B cell (primary cell): ENCODE measurements around the gene GMEB2. TPM values are rescaled to one million over a fixed set of nuclear protein-coding genes. Genes with fewer than 3 reads are reported as not detected.

Experiments used
- ATAC-seq: fragments of 200-7000 bp; cut with Tn5 transposase; one replicate; pipeline ENCODE4 v1.10.0; 2021; ENCODE audit warnings: low read depth, mild to moderate bottlenecking, moderate number of reproducible peaks, moderate library complexity
- CTCF ChIA-PET: fragments of 350-600 bp; sonication (Branson Sonifier 250); formaldehyde crosslinking; loops from one replicate; lab custom pipeline; 2021; ENCODE audit warnings: antibody characterized with exemption, inconsistent platforms; lab: Charles Lee
- POLR2A ChIA-PET: fragments of 350-600 bp; sonication (Branson Sonifier 250); formaldehyde crosslinking; loops from one replicate; lab custom pipeline; 2021; ENCODE audit warnings: antibody characterized with exemption; lab: Charles Lee
- DNase-seq: peaks from one replicate; pipeline ENCODE4 v3.0.0; 2013
- H2AFZ ChIP-seq: 2 replicates; pipeline ENCODE4 v1.6.1; 2012; ENCODE audit warnings: mild to moderate bottlenecking, low read depth, low read length; ENCODE audit not compliant: insufficient read depth, poor library complexity, severe bottlenecking
- H3K27ac ChIP-seq, 2 donors: 1 replicate in 1 of 2; 2 replicates in 1 of 2; pipeline ENCODE4 v1.5.1; 2012 to 2013; ENCODE audit warnings: low read length in 2 of 2, mild to moderate bottlenecking in 2 of 2, moderate library complexity in 1 of 2
- H3K27me3 ChIP-seq, 4 experiments: fragments of 200-600 bp in 1 of 4; sonication (generic) in 1 of 4; replicated peaks in 1 of 4; 1 replicate in 2 of 4; 2 replicates in 2 of 4; pipeline versions ENCODE4 v1.6.1 to v1.7.0; 2013 to 2016; ENCODE audit warnings: low read length in 3 of 4, mild to moderate bottlenecking in 2 of 4, mixed read lengths in 1 of 4, moderate library complexity in 1 of 4; ENCODE audit not compliant: insufficient read depth in 4 of 4, control insufficient read depth in 3 of 4; ENCODE audit errors: control extremely low read depth in 1 of 4
- H3K36me3 ChIP-seq, 2 experiments: replicated peaks in 1 of 2; 1 replicate in 1 of 2; 2 replicates in 1 of 2; pipeline versions ENCODE4 v1.6.1 to v1.7.1; 2013; ENCODE audit warnings: low read length in 1 of 2; ENCODE audit not compliant: insufficient read depth in 2 of 2, control insufficient read depth in 1 of 2; ENCODE audit errors: control extremely low read depth in 1 of 2, extremely low read depth in 1 of 2
- H3K4me1 ChIP-seq, 2 donors: fragments of 200-600 bp in 1 of 2; sonication (generic) in 1 of 2; 1 replicate in 1 of 2; 2 replicates in 1 of 2; pipeline versions ENCODE4 v1.5.1 to v1.6.1; 2013 to 2017; ENCODE audit warnings: low read length in 2 of 2; ENCODE audit not compliant: control insufficient read depth in 2 of 2, insufficient read depth in 2 of 2
- H3K4me2 ChIP-seq: replicated peaks from 2 replicates; pipeline ENCODE3; 2012; ENCODE audit warnings: mild to moderate bottlenecking, low read depth, low read length; ENCODE audit not compliant: poor library complexity, severe bottlenecking
- H3K4me3 ChIP-seq, 5 experiments: fragments of 200-600 bp in 1 of 5; sonication (generic) in 1 of 5; 1 replicate in 3 of 5; 2 replicates in 2 of 5; pipeline versions ENCODE4 v1.5.1 to v1.7.0; 2011 to 2016; ENCODE audit warnings: low read length in 4 of 5, mild to moderate bottlenecking in 4 of 5, low read depth in 2 of 5, control low read depth in 1 of 5, moderate library complexity in 1 of 5; ENCODE audit not compliant: insufficient read depth in 1 of 5; ENCODE audit errors: control extremely low read depth in 1 of 5, extremely low read depth in 1 of 5
- H3K79me2 ChIP-seq: fragments of 200-600 bp; sonication (generic); one replicate; pipeline ENCODE4 v1.6.0; 2016; ENCODE audit warnings: low read length; ENCODE audit not compliant: control insufficient read depth, insufficient read depth
- H3K9ac ChIP-seq: fragments of 200-600 bp; sonication (generic); 2 replicates; pipeline ENCODE4 v1.6.1; 2017; ENCODE audit warnings: mild to moderate bottlenecking, low read length, moderate library complexity
- H3K9me3 ChIP-seq, 3 donors: one replicate each; pipeline versions ENCODE4 v1.6.1 to v1.7.1; 2013; ENCODE audit warnings: low read length in 2 of 3; ENCODE audit not compliant: control insufficient read depth in 2 of 3, insufficient read depth in 1 of 3; ENCODE audit errors: control extremely low read depth in 1 of 3
- H4K20me1 ChIP-seq: 2 replicates; pipeline ENCODE4 v1.6.0; 2012; ENCODE audit warnings: mild to moderate bottlenecking, low read length; ENCODE audit not compliant: insufficient read depth, control insufficient read depth, poor library complexity, severe bottlenecking
- H3K27ac Mint-ChIP-seq: one replicate; pipeline ENCODE4 v1.8.0; 2021; ENCODE audit warnings: mixed read lengths
- H3K27me3 Mint-ChIP-seq: one replicate; pipeline ENCODE4 v1.8.0; 2021; ENCODE audit warnings: mixed read lengths
- H3K4me1 Mint-ChIP-seq: one replicate; pipeline ENCODE4 v1.8.0; 2021; ENCODE audit warnings: mixed read lengths
- H3K4me3 Mint-ChIP-seq: one replicate; pipeline ENCODE4 v1.8.0; 2021; ENCODE audit warnings: mixed read lengths
- H3K9me3 Mint-ChIP-seq: one replicate; pipeline ENCODE4 v1.8.0; 2022; ENCODE audit warnings: mixed read lengths; ENCODE audit not compliant: insufficient read depth
- CTCF ChIP-seq: fragments of 200-600 bp; IDR thresholded peaks from one replicate; pipeline ENCODE4 v1.8.0; 2022; ENCODE audit warnings: antibody characterized with exemption, mild to moderate bottlenecking
- EZH2 ChIP-seq: IDR thresholded peaks from 2 replicates; pipeline ENCODE4 v1.6.1; 2012; ENCODE audit warnings: borderline replicate concordance, low read depth, mild to moderate bottlenecking, moderate library complexity, low read length; ENCODE audit not compliant: insufficient read depth, poor library complexity, severe bottlenecking
- WGBS: methylation state at CpG from one replicate; pipeline ENCODE4 v1.1.5; 2013; ENCODE audit warnings: missing lambda C conversion rate; ENCODE audit not compliant: insufficient coverage; 5-methylcytosine and 5-hydroxymethylcytosine counted together
- intact Hi-C: fragments of 100-400 bp; cut with micrococcal nuclease; formaldehyde crosslinking; loops from one replicate; pipeline ENCODE4 v1.10.0; 2022
- polyA plus RNA-seq: library from polyadenylated mRNA; depleted of rRNA; stranded (reverse); fragments of >200 nt; gene quantifications from 2 replicates; pipeline ENCODE4 v1.2.3, GENCODE V29; 2012
- total RNA-seq, 2 donors: library from RNA; stranded (reverse); fragments of 120-200 nt in 1 of 2; gene quantifications; 1 replicate in 1 of 2; 2 replicates in 1 of 2; pipeline versions ENCODE4 v1.2.3 to v1.2.4, GENCODE V29; 2013 to 2022

The GMEB2 gene
- total and polyA plus RNA-seq, 2 donors (not counting 1 experiment from before 2014, with no cell fraction given): 17.7 to 24.5 TPM

- POLR2A ChIA-PET: interaction anchor here (0.7 kb wide), 1 partner anchor 8 kb away, joined by 4 read pairs; no protein-coding TSS in a partner anchor
- peak overlapping the region; percentile 29 for H3K4me3 Mint-ChIP-seq
Observed at GRCh38 chr20:63549679-63550282, 77.1 kb downstream of the GMEB2 start.

More at GRCh38 chr20:63549679-63550282, 77.1 kb downstream of the GMEB2 start:
- no peaks in the 10 kb centered on the region for H3K79me2 ChIP-seq
- intact Hi-C loops: no loop called here
- peaks cover 44 to 71% of the 10 kb centered on the region in 2 donors for H3K4me1 ChIP-seq
- H3K27ac ChIP-seq: no peak overlapping the region
- peaks cover 0 to 8% (median 1%) of the 10 kb centered on the region in 4 experiments for H3K27me3 ChIP-seq
- DNase-seq (no peak), ATAC-seq (no peak)
- TF ChIP-seq EZH2 (no peak), CTCF (no peak)
- no peak overlapping the region for H2AFZ ChIP-seq
- no peak overlapping the region for H3K4me2 ChIP-seq
- peaks cover 0 to 5% (median 0%) of the 10 kb centered on the region in 3 donors for H3K9me3 ChIP-seq
- H3K9ac ChIP-seq: no peak overlapping the region
- peaks cover under 1% of the 10 kb centered on the region for H4K20me1 ChIP-seq
- CTCF ChIA-PET: no interaction called here
- no peak overlapping the region for H3K4me3 ChIP-seq
- Mint-ChIP-seq H3K9me3 (no peaks in the 10 kb centered on the region), H3K27ac (peak overlapping the region; percentile 61), H3K27me3 (no peaks in the 10 kb centered on the region), H3K4me1 (peaks cover 63% of the 10 kb centered on the region)
- H3K36me3 ChIP-seq: no peaks in the 10 kb centered on the region
- 80% methylated on average over 14 of the region's 18 CpGs for WGBS
